Activated CD4-positive, alpha-beta memory T cell treated with anti-CD3 and anti-CD28 coated beads, Interleukin-2, amount 10 ng/mL, durations not matched to agents 7 days and 5 days (primary cell): ENCODE data around the gene SETD2. TPM values are rescaled to one million over a fixed set of nuclear protein-coding genes. Genes with fewer than 3 reads are reported as not detected.

ENCODE experiments used
- CTCF ChIA-PET: fragments of 350-600 bp; sonication (Branson Sonifier 250); formaldehyde crosslinking; loops from one replicate; lab custom pipeline; 2021; ENCODE audit warnings: antibody characterized with exemption, inconsistent platforms; lab: Charles Lee
- POLR2A ChIA-PET: fragments of 350-600 bp; sonication (Branson Sonifier 250); formaldehyde crosslinking; loops from one replicate; lab custom pipeline; 2021; ENCODE audit warnings: antibody characterized with exemption; lab: Charles Lee
- DNase-seq: peaks from one replicate; pipeline ENCODE4 v3.0.0-alpha.2; 2020
- H3K27ac Mint-ChIP-seq: one replicate; pipeline ENCODE4 v1.8.0; 2021; ENCODE audit warnings: mild to moderate bottlenecking, mixed read lengths
- H3K27me3 Mint-ChIP-seq: one replicate; pipeline ENCODE4 v1.8.0; 2021; ENCODE audit warnings: mixed read lengths
- H3K36me3 Mint-ChIP-seq: one replicate; pipeline ENCODE4 v1.8.0; 2021; ENCODE audit warnings: low read depth, mixed read lengths
- H3K4me1 Mint-ChIP-seq: one replicate; pipeline ENCODE4 v1.8.0; 2021; ENCODE audit warnings: mixed read lengths
- H3K4me3 Mint-ChIP-seq: one replicate; pipeline ENCODE4 v1.8.0; 2021; ENCODE audit warnings: mild to moderate bottlenecking, mixed read lengths
- H3K9me3 Mint-ChIP-seq: one replicate; pipeline ENCODE4 v1.8.0; 2021; ENCODE audit warnings: mixed read lengths
- total RNA-seq, 2 experiments: library from RNA; stranded (reverse); gene quantifications; one replicate each; pipeline ENCODE4 v1.2.3, GENCODE V29; 2021

Gene SETD2
- total RNA-seq, 2 experiments from 2014 or later: 37.4 to 41.5 TPM

GRCh38 chr3:46996689-46997452 lies 167.0 kb downstream of the SETD2 start:
- no peaks in the 10 kb centered on the region for H3K27me3 Mint-ChIP-seq
- ChIA-PET CTCF (interaction anchor here (1.9 to 3.1 kb wide), 2 partner anchors 71 to 73 kb away, joined by 7 to 18 read pairs; no protein-coding TSS in a partner anchor), POLR2A (interaction anchor here (1.0 to 2.2 kb wide), 4 partner anchors 10 to 20 kb away, joined by 3 to 8 read pairs (median 4); partner anchors contain the start of gene NBEAL2)

GRCh38 chr3:46995901-46996562 lies 167.9 kb downstream of the SETD2 start:
- CTCF ChIA-PET: interaction anchor here (3.1 kb wide), 1 partner anchor 72 kb away, joined by 18 read pairs; no protein-coding TSS in a partner anchor
- Mint-ChIP-seq H3K9me3 (no peaks in the 10 kb centered on the region), H3K4me3 (no peak overlapping the region), H3K27ac (no peak overlapping the region), H3K27me3 (no peaks in the 10 kb centered on the region), H3K4me1 (peaks cover 28% of the 10 kb centered on the region), H3K36me3 (peaks cover 57% of the 10 kb centered on the region)
- POLR2A ChIA-PET: interaction anchor here (1.3 to 5.5 kb wide), 3 partner anchors 12 to 21 kb away, joined by 3 to 40 read pairs (median 5); partner anchors contain the start of gene NBEAL2
- DNase-seq: no peak

More at GRCh38 chr3:46996689-46997452, 167.0 kb downstream of the SETD2 start:
- DNase-seq: no peak
- Mint-ChIP-seq H3K27ac (peak overlapping the region; percentile 52), H3K36me3 (peaks cover 57% of the 10 kb centered on the region), H3K9me3 (no peaks in the 10 kb centered on the region), H3K4me3 (no peak overlapping the region), H3K4me1 (peaks cover 26% of the 10 kb centered on the region)

GRCh38 chr3:46994801-46995731 lies 168.8 kb downstream of the SETD2 start:
- H3K27ac Mint-ChIP-seq: no peak overlapping the region
- H3K27me3 Mint-ChIP-seq: no peaks in the 10 kb centered on the region
- ChIA-PET CTCF (no interaction called here), POLR2A (interaction anchor here (0.9 to 5.5 kb wide), 5 partner anchors 12 to 72 kb away, joined by 3 to 40 read pairs (median 3); partner anchors contain the start of gene NBEAL2)
- no peak for DNase-seq
- H3K4me1 Mint-ChIP-seq: peaks cover 34% of the 10 kb centered on the region
- H3K36me3 Mint-ChIP-seq: peaks cover 59% of the 10 kb centered on the region
- no peaks in the 10 kb centered on the region for H3K9me3 Mint-ChIP-seq
- no peak overlapping the region for H3K4me3 Mint-ChIP-seq

- Mint-ChIP-seq H3K36me3 (peaks cover 65% of the 10 kb centered on the region), H3K4me3 (no peak overlapping the region), H3K9me3 (no peaks in the 10 kb centered on the region), H3K4me1 (peaks cover 43% of the 10 kb centered on the region), H3K27ac (no peak overlapping the region), H3K27me3 (no peaks in the 10 kb centered on the region)
- DNase-seq: no peak
- POLR2A ChIA-PET: interaction anchor here (0.8 to 5.5 kb wide), 6 partner anchors 8 to 71 kb away, joined by 3 to 40 read pairs (median 4); partner anchors contain the start of genes CCDC12 and NBEAL2
- CTCF ChIA-PET: interaction anchor here (1.0 kb wide), 1 partner anchor 70 kb away, joined by 3 read pairs; no protein-coding TSS in a partner anchor
Measured at GRCh38 chr3:46993986-46994385, 169.9 kb downstream of the SETD2 start.

GRCh38 chr3:46993292-46993691 lies 170.6 kb downstream of the SETD2 start:
- ChIA-PET CTCF (interaction anchor here (1.0 kb wide), 1 partner anchor 70 kb away, joined by 3 read pairs; no protein-coding TSS in a partner anchor), POLR2A (interaction anchor here (0.6 to 5.5 kb wide), 5 partner anchors 13 to 45 kb away, joined by 3 to 40 read pairs (median 4); partner anchors contain the start of genes CCDC12 and NBEAL2)
- H3K4me1 Mint-ChIP-seq: peaks cover 47% of the 10 kb centered on the region
- no peak overlapping the region for H3K27ac Mint-ChIP-seq
- no peak overlapping the region for H3K4me3 Mint-ChIP-seq
- H3K36me3 Mint-ChIP-seq: peaks cover 69% of the 10 kb centered on the region
- no peaks in the 10 kb centered on the region for H3K9me3 Mint-ChIP-seq
- H3K27me3 Mint-ChIP-seq: no peaks in the 10 kb centered on the region
- DNase-seq: no peak

- Mint-ChIP-seq H3K27ac (no peak overlapping the region), H3K9me3 (no peaks in the 10 kb centered on the region), H3K36me3 (peaks cover 65% of the 10 kb centered on the region), H3K4me3 (no peak overlapping the region), H3K27me3 (no peaks in the 10 kb centered on the region), H3K4me1 (peaks cover 49% of the 10 kb centered on the region)
- DNase-seq: no peak
- POLR2A ChIA-PET: interaction anchor here (1.0 to 5.5 kb wide), 2 partner anchors 12 to 20 kb away, joined by 3 to 40 read pairs; partner anchors contain the start of gene NBEAL2
- CTCF ChIA-PET: interaction anchor here (0.5 to 0.8 kb wide), 2 partner anchors 9 to 13 kb away, joined by 3 read pairs; partner anchors contain the start of gene NBEAL2
Measured at GRCh38 chr3:46992231-46992630, 171.7 kb downstream of the SETD2 start.

- CTCF ChIA-PET: interaction anchor here (0.5 kb wide), 1 partner anchor 8 kb away, joined by 3 read pairs; no protein-coding TSS in a partner anchor
- Mint-ChIP-seq H3K27ac (no peak overlapping the region), H3K9me3 (no peaks in the 10 kb centered on the region)
Measured at GRCh38 chr3:46991406-46992165, 172.3 kb downstream of the SETD2 start.

GRCh38 chr3:46990573-46991374 lies 173.1 kb downstream of the SETD2 start:
- Mint-ChIP-seq H3K36me3 (peaks cover 69% of the 10 kb centered on the region), H3K27ac (peak overlapping the region; percentile 89), H3K4me3 (no peak overlapping the region), H3K4me1 (peaks cover 58% of the 10 kb centered on the region), H3K27me3 (no peaks in the 10 kb centered on the region), H3K9me3 (no peaks in the 10 kb centered on the region)
- ChIA-PET POLR2A (interaction anchor here (5.5 kb wide), 1 partner anchor 11 kb away, joined by 40 read pairs; the partner anchor contains the start of gene NBEAL2), CTCF (no interaction called here)
- DNase-seq: no peak

More at GRCh38 chr3:46991406-46992165, 172.3 kb downstream of the SETD2 start:
- DNase-seq: no peak
- no peak overlapping the region for H3K4me3 Mint-ChIP-seq
- H3K4me1 Mint-ChIP-seq: peaks cover 50% of the 10 kb centered on the region
- POLR2A ChIA-PET: interaction anchor here (1.0 to 5.5 kb wide), 2 partner anchors 12 to 20 kb away, joined by 3 to 40 read pairs; partner anchors contain the start of gene NBEAL2
- H3K27me3 Mint-ChIP-seq: no peaks in the 10 kb centered on the region
- H3K36me3 Mint-ChIP-seq: peaks cover 64% of the 10 kb centered on the region

GRCh38 chr3:46989146-46989810 lies 174.6 kb downstream of the SETD2 start:
- peaks cover 73% of the 10 kb centered on the region for H3K4me1 Mint-ChIP-seq
- peaks cover 63% of the 10 kb centered on the region for H3K36me3 Mint-ChIP-seq
- H3K27ac Mint-ChIP-seq: peak overlapping the region; percentile 89
- ChIA-PET CTCF (interaction anchor here (0.5 kb wide), 1 partner anchor 486 kb away, joined by 3 read pairs; the partner anchor contains the start of gene SCAP), POLR2A (interaction anchor here (3.6 to 3.9 kb wide), 2 partner anchors 12 to 42 kb away, joined by 34 to 52 read pairs; partner anchors contain the start of genes CCDC12 and NBEAL2)
- peak overlapping the region; percentile 81 for H3K4me3 Mint-ChIP-seq
- no peak for DNase-seq
- no peaks in the 10 kb centered on the region for H3K27me3 Mint-ChIP-seq
- no peaks in the 10 kb centered on the region for H3K9me3 Mint-ChIP-seq

GRCh38 chr3:46988616-46989015 lies 175.3 kb downstream of the SETD2 start:
- Mint-ChIP-seq H3K27ac (peak overlapping the region; percentile 89), H3K4me3 (peak overlapping the region; percentile 81), H3K4me1 (peaks cover 76% of the 10 kb centered on the region), H3K27me3 (no peaks in the 10 kb centered on the region), H3K9me3 (no peaks in the 10 kb centered on the region), H3K36me3 (peaks cover 63% of the 10 kb centered on the region)
- DNase-seq: no peak
- POLR2A ChIA-PET: interaction anchor here (3.6 to 3.9 kb wide), 2 partner anchors 11 to 41 kb away, joined by 34 to 52 read pairs; partner anchors contain the start of genes CCDC12 and NBEAL2
- CTCF ChIA-PET: no interaction called here
